ENCODE results near the gene PNPLA7. TPM values are rescaled to one million over a fixed set of nuclear protein-coding genes. Genes with fewer than 3 reads are reported as not detected.

Gene PNPLA7
- total RNA-seq, 1 experiment from 2014 or later: 0.17 TPM

- DNase-seq (ENCODE audit: low read depth): no peak
Observed at GRCh38 chr9:137462986-137463930, 86.9 kb downstream of the PNPLA7 start.

DNA sequence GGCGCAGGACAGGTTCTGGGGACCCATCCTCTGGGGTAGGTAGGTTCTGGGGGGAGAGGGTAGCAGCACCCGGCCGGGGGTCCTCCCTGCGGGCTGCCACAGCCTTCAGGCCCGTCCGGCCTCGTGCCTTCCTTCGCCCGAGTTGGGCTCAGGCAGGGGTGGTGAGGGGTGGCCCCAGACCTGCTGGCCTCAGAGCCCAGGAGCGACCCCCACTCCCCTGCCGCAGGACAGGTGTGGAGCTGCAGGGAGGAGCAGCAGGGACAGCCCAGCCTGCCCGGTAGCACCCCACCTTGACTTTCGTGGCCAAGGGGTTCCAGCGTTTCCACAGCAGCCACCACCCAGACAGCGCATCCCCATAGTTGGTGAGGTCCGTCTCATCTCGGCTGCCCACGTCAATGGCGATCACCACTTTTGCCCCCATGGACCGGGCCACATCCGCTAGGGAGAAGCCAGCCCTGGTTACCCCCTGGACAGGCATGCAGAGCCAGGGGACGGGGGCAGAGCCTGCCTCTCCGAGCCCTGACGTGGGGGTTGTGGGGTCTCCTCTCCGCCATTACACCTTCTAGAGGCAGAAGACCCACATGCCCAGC is 87.7 kb downstream of the PNPLA7 start:
- DNase-seq (ENCODE audit: low read depth): no peak

GRCh38 chr9:137461663-137462395 is 88.4 kb downstream of the PNPLA7 start:
- no peak for DNase-seq (ENCODE audit: low read depth)

DNA sequence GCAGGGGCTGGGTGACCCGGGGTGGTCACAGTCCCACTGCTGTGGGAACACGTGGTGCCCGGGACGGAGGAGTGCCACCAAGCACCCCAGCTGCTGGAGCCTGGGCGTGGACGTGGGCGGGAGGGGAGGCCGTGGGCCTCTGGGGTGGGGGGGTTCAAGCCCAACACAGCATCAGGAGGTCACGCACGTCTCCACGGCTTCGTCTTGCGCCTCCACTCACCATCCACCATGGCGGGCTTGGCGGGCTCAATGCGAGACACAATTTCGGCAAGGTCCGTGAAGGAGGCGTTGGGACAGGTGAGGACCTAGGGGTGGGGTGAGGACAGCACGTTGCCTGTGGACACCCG is 88.9 kb downstream of the PNPLA7 start:
- no peak for DNase-seq (ENCODE audit: low read depth)

- no peak for DNase-seq (ENCODE audit: low read depth)
Observed at GRCh38 chr9:137460363-137461315, 89.6 kb downstream of the PNPLA7 start.

GRCh38 chr9:137459601-137460362 is 90.4 kb downstream of the PNPLA7 start:
- no peak for DNase-seq (ENCODE audit: low read depth)

GRCh38 chr9:137459152-137459600 is 91.0 kb downstream of the PNPLA7 start, which contains the start of gene NSMF:
Gene NSMF (minus strand): TSS chr9:137459334. CDS start chr9:137459102, 232 bp downstream.
- DNase-seq (ENCODE audit: low read depth): peak; percentile 83

GRCh38 chr9:137458194-137459151 is 91.7 kb downstream of the PNPLA7 start:
- DNase-seq (ENCODE audit: low read depth): no peak

GRCh38 chr9:137457406-137458193 is 92.6 kb downstream of the PNPLA7 start:
- DNase-seq (ENCODE audit: low read depth): no peak

- no peak for DNase-seq (ENCODE audit: low read depth)
Observed at GRCh38 chr9:137456864-137457405, 93.3 kb downstream of the PNPLA7 start.

GRCh38 chr9:137456061-137456863 is 93.9 kb downstream of the PNPLA7 start:
- DNase-seq (ENCODE audit: low read depth): peak; percentile 38

GRCh38 chr9:137455359-137455991 is 94.7 kb downstream of the PNPLA7 start:
- DNase-seq (ENCODE audit: low read depth): no peak

DNA sequence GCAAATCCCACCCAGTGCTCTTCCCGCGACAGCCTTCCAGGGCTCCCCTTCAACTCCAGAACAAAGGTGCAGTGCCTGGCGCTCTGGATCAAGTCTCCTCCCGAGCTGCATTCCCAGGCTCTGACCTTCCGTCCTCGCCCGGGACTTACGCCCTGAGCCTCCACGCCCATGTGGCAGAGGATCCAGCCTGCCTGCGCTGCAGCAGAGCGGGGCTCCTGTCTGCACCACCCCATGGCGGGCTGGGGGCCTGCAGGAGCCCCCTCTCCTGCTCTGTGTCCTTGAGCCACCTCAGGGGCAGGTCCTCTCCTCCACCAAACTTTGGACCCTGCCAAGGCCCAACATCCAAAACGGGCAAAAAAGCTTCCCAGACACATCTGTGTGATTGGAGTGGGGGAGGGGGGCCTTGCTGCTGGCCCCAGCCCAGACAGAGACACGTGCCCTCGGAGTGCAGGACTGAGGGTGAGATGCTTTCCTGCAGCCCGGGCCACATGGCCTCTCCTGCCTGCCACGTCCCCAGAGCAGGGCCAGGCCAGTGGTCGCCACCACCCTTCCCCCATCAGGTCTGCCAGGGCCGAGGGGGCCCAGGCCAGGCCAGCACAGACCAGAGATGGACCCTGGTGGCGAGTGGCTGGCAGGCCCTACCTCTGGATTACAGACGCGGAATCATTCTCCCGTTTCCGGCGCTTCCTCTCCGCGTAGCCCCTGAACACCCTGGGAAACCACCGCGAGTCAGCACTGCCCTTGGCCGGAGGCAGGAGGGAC is 95.4 kb downstream of the PNPLA7 start:
- no peak for DNase-seq (ENCODE audit: low read depth)

DNA sequence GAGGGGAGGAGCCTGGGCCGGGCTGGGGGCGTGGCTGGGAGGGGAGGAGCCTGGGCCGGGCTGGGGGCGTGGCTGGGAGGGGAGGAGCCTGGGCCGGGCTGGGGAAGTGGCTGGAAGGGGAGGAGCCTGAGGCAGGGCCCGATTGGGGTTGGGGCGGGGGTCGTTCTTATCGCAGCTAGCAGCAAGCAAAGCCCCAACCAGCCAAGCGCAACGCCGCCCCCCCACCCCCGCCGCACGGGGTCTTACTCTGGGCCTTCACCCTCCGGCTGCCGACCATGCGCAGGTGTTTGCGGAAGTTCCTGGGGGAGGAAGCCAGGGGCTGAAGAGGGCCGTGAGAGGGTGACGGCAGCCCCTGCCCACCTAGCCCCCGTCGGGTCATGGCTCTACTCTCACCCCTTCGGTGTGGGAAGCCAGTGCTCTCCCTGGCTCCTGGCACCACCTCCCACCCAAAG is 96.0 kb downstream of the PNPLA7 start:
- DNase-seq (ENCODE audit: low read depth): no peak

GRCh38 chr9:137453643-137454081 is 96.5 kb downstream of the PNPLA7 start:
- no peak for DNase-seq (ENCODE audit: low read depth)
